ENCODE results near the gene PAXIP1.
A peak's percentile ranks its signal among the peaks of the same experiment; 100 is the strongest.

The PAXIP1 gene

DNA sequence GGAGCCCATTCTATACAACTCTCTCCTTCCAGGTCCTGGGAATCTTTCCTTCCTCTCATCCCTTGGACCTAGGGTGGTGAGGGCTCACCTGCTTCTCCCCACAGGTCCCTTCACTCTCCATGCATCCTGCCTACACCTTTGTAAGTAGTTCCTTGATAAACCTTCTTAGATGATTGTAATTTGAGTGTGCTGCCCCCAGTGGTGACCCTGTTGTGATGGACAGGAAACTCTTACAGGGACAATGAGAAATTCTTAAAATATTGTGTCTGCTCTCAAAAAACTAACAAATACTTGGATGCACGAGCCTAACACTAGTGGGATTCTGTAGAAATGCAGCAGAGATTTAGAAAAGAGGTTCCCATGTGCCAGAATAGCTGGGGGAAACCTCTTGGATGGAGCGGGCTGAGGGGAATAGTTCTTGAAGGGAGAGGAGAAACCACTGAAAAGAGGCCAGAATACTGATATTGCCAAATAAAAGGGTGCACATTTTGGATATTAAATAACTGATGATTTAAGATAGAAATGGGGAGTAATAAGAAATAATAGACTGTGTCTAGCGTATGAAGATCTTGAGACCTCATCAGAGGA is 6.7 kb upstream of the PAXIP1 start:
- no peak for DNase-seq (ENCODE audit: extremely low spot score)
- CTCF ChIA-PET = interaction anchor here (0.7 to 6.0 kb wide), 17 partner anchors 11 to 489 kb away, joined by 3 to 34 read pairs (median 4); no protein-coding TSS in a partner anchor
- POLR2A ChIA-PET = no interaction called here

DNA sequence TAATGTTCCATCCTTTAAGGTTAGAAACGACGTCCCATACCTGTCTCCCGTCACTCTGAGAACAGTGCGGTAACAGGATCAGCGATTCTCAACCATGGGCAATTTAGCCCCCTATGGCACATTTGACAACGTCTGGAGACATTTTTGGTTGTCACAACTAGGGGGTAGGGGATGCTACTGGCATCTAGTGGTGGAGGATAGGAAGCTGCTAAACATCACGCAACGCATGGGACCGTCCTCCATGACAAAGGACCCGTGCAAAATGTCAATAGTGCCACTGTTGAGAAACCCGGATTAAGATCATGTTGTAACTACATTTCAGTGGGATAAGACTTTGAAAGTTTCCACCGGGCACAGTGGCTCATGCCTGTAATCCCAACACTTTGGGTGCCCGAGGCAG is 5.0 kb upstream of the PAXIP1 start:
- TF ChIP-seq, protein P1, sequence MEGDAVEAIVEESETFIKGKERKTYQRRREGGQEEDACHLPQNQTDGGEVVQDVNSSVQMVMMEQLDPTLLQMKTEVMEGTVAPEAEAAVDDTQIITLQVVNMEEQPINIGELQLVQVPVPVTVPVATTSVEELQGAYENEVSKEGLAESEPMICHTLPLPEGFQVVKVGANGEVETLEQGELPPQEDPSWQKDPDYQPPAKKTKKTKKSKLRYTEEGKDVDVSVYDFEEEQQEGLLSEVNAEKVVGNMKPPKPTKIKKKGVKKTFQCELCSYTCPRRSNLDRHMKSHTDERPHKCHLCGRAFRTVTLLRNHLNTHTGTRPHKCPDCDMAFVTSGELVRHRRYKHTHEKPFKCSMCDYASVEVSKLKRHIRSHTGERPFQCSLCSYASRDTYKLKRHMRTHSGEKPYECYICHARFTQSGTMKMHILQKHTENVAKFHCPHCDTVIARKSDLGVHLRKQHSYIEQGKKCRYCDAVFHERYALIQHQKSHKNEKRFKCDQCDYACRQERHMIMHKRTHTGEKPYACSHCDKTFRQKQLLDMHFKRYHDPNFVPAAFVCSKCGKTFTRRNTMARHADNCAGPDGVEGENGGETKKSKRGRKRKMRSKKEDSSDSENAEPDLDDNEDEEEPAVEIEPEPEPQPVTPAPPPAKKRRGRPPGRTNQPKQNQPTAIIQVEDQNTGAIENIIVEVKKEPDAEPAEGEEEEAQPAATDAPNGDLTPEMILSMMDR (IDR thresholded peaks at IDR 0.05; ENCODE audit: control extremely low read depth, extremely low read depth, low read depth, missing control alignments) = peak; percentile 56
- no peak for DNase-seq (ENCODE audit: extremely low spot score)
- POLR2A ChIA-PET = no interaction called here
- CTCF ChIA-PET = interaction anchor here (1.2 to 6.0 kb wide), 9 partner anchors 10 to 94 kb away, joined by 3 to 34 read pairs (median 5); no protein-coding TSS in a partner anchor

More for the DNA sequence above, 6.7 kb upstream of the PAXIP1 start:
- TF ChIP-seq, protein P1 (IDR thresholded peaks at IDR 0.05; ENCODE audit: control extremely low read depth, extremely low read depth, low read depth, missing control alignments) = peak; percentile 49

DNA sequence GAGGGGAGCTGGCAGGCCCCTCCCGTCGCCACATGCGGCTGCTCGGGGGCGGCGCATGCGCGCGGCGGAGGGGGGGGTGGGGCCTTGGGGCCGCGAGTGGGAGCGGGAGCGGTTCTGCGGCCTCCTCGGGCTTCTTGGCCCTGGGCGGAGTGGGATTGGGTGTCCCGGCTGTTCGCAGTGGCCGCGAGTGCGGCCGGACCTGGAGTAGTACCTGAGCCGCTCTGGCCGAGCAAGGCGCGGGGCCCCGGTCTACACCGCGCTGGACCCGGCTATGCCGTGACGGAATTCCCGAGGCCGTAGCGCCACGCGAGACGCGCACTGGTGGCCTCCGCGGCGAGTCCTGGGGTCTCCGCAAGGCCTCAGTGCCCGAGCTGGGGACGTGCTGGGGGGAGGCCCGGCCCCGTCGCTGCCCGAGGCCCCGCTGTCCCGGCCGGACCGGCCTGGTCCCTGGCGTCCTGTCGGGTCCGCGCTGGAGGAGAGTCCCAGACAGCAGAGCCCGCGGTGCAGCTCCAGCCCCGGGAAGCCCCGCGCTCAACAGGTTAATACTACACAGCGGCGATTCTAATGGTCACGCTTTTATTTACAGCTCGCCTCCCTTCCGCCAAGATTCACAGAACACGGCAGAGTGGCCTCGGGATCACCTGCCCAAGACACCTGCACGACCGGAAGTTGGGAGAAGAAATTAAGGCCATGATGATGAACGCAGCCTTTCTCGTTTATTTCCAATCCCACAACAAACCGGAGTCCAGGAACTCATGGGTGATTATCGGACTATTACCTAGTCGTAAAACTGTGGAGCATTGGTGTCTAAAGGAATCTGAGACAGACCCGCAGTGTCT is 671 bp upstream of the PAXIP1 start:
- ChIA-PET POLR2A (interaction anchor here (1.0 to 1.6 kb wide), 2 partner anchors 202 to 294 kb away, joined by 3 to 8 read pairs; partner anchors contain the start of gene INSIG1), CTCF (interaction anchor here (0.9 to 2.4 kb wide), 2 partner anchors 76 to 341 kb away, joined by 5 to 10 read pairs; no protein-coding TSS in a partner anchor)
- TF ChIP-seq, protein P1 (IDR thresholded peaks at IDR 0.05; ENCODE audit: control extremely low read depth, extremely low read depth, low read depth, missing control alignments) = no peak
- peak; percentile 97 for DNase-seq (ENCODE audit: extremely low spot score)

DNA sequence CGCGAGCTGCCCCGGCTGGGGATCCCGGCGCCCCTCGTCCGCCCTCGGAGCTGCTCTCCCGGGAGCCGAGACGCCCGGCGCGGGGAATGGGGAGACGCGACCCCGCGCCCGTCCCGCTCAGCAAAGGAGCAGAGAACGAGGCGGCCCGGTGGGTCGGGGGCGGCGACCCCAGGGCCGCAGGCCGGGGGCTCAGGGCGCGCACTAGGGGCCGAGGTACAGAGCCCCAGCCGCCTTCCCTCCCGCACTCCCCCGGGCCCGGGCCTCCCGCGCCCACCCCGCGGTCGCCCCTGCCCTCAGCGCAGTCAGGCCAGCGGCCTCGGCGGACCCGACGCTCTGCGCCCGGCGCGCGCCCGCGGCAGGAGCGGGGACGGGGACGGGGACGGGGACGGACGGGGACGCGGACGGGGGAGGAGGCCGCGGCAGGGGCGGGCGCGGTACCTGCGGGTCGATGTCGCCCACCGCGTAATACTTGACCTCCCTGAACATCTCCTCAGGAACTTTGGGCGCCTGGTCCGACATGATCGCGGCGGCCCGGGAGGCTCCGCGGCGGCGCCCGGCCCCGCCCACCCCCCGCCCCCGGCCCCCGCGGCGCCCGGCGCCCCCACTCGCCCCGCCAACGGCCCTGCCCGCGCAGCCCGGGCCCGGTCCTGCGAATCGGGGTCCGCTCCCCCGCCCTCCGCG is 373 bp downstream of the PAXIP1 start:
- CTCF ChIA-PET = interaction anchor here (2.4 kb wide), 1 partner anchor 75 kb away, joined by 10 read pairs; no protein-coding TSS in a partner anchor
- DNase-seq (ENCODE audit: extremely low spot score) = peak; percentile 61
- POLR2A ChIA-PET = interaction anchor here (0.7 to 1.0 kb wide), 3 partner anchors 10 to 295 kb away, joined by 3 to 6 read pairs (median 3); partner anchors contain the start of gene INSIG1

DNA sequence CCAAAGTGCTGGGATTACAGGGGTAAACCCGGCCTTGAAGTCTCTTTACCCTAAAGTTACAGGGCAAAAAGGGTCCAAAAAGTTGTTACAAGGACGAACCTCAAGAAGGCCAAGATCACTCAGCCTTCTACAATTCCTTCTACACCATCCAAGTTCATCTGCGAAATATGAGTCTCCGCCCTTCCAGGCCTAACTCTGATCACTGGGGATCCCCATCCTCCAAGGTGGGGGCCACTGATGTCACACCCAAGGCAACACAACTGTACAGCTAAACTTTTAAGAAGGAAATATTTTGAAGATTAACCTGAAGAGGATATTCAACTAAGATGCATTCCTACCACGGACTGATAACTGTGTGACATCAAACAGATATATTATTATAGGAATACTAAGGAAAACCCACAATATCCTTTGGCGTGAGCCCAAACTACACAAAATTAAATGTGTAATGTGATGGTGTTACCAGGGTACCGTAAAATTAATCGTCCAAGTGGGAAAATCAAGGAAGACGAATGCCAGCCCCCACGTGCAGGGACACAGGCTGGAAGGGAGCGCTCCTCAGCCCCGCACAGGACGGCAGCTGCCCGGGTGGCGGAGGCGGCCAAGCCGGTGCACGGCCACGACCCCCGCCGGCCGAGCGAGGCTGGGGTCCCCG is 1.0 kb downstream of the PAXIP1 start:
- TF ChIP-seq, protein P1 (IDR thresholded peaks at IDR 0.05; ENCODE audit: control extremely low read depth, extremely low read depth, low read depth, missing control alignments) = no peak
- POLR2A ChIA-PET = interaction anchor here (0.7 to 0.8 kb wide), 2 partner anchors 10 to 33 kb away, joined by 3 to 6 read pairs; no protein-coding TSS in a partner anchor
- CTCF ChIA-PET = interaction anchor here (2.4 kb wide), 1 partner anchor 74 kb away, joined by 10 read pairs; no protein-coding TSS in a partner anchor
- peak; percentile 31 for DNase-seq (ENCODE audit: extremely low spot score)

More for the DNA sequence above, 373 bp downstream of the PAXIP1 start:
- TF ChIP-seq, protein P1 (IDR thresholded peaks at IDR 0.05; ENCODE audit: control extremely low read depth, extremely low read depth, low read depth, missing control alignments) = no peak
